Coronary artery (tissue), 2 donors: ENCODE measurements around the gene KCNQ5.

ENCODE experiments used
- DNase-seq: peaks from one replicate; pipeline ENCODE4 v3.0.0-alpha.2; 2017; ENCODE audit warnings: low spot score
- H3K27ac ChIP-seq, 2 donors: fragments of 200-600 bp; sonication (generic); one replicate each; pipeline ENCODE4 v1.5.1; 2016 to 2019
- H3K4me3 ChIP-seq: fragments of 200-600 bp; sonication (generic); 2 replicates; pipeline ENCODE4 v1.5.1; 2016; ENCODE audit warnings: mild to moderate bottlenecking, moderate library complexity
- CTCF ChIP-seq: fragments of 200-600 bp; sonication (generic); IDR thresholded peaks from one replicate; pipeline ENCODE4 v1.5.1; 2019; ENCODE audit warnings: antibody characterized with exemption

Gene KCNQ5

DNA sequence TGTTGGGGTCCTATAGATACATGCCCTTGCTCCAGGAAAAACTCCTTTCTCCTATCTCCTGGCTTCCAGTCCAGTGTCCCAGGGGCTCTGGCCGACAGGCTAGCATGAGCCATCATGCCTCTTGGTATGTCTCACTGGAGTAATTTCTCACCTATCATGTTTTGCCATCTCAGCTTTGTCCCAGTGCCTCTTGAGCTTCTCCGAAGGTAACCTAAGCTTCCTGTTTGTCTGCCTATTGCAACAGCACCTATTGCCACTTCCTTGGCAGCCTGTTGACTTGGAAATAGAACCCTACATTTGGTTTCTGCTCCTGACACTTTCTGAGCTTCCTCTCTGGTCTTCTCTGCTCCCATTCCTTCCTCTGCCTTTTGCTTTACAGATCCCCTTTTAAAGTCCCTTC lies 197.7 kb downstream of the KCNQ5 start:
- H3K27ac ChIP-seq: no peak overlapping the region
- H3K4me3 ChIP-seq: no peak overlapping the region
- DNase-seq: no peak
- TF ChIP-seq CTCF: no peak

DNA sequence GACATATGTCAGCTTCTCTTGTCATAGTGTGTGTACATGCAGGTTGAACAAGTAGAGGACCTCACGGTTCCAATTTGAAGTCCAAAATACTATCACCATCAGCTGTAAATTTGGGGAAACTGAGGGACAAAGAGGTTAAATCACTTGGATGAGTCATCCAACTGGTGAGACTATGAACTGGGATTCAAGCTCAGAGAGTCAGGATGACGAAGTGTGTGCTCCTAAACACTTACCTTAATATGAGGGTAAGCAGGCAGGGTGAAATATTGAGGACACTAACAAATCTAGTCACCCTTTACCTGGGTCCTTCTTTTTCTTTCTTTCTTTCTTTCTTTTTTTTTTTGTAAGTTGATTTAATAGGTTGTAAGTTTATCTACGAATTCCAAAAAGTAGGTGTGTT lies 198.3 kb downstream of the KCNQ5 start:
- TF ChIP-seq CTCF: no peak
- DNase-seq: no peak
- no peak overlapping the region for H3K27ac ChIP-seq
- H3K4me3 ChIP-seq: no peak overlapping the region

DNA sequence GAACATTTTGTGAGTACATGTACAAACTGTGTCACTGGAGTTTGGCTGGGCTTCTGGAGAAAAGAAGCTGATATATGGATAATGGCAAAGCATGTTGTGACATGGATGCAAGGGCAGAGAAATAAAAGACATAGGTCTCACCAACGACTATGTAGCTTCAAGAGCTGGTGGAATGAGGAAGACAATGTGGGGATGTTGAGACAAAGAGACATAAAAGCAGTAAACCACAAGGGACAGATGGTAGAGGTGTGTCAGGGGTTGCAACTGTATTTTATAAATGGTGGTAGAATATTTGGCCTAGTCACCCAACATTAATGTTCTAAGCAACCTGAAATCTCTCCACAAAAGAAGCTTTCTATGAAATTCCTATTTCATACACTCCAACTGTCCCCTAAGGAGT lies 199.0 kb downstream of the KCNQ5 start:
- no peak overlapping the region for H3K4me3 ChIP-seq
- DNase-seq: no peak
- no peak for TF ChIP-seq CTCF
- no peak overlapping the region for H3K27ac ChIP-seq

DNA sequence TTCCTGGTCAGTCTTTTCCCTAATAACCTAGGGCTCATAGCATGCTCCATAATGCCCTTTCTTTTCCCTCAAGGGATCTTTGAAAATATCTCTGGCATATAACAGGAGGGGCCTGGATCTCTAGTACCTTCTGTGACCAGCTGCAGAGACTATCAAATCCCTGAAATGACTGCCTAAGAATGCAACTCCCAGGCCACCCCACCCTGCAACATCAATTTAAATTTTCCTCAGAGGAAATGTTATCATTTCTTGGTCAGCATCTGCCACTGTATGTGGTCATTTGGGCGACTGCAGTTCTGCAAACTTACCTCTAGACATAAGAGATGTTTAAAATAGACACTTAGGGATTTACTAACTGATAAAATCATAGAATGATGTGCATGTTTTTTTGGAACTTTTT lies 200.2 kb downstream of the KCNQ5 start:
- no peak overlapping the region for H3K4me3 ChIP-seq
- no peak for TF ChIP-seq CTCF
- no peak for DNase-seq
- H3K27ac ChIP-seq: no peak overlapping the region

- Histone ChIP-seq H3K4me3 (no peak overlapping the region), H3K27ac (no peak overlapping the region)
- no peak for TF ChIP-seq CTCF
- no peak for DNase-seq
These were observed 200.8 kb downstream of the KCNQ5 start for GRCh38 chr6:72822691-72823090.

DNA sequence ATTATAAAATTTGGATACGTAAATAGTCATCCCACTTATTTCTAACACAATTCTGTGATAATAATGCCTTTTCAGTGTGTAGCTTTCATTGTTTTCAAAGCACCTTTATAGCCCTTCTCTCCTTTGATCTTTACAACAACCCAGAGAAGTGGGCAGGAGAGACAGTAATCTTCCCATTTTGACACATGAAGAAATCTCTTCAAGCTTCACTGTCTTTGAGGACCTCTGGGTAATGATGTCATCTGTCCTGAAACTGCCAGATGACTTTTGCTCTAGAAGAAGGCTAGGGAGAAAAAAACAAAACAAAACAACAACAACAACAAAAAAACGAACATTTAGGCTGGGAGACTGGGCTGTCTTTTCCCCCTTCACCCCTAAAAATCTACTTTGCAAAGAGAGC lies 203.0 kb downstream of the KCNQ5 start:
- no peak for DNase-seq
- H3K4me3 ChIP-seq: no peak overlapping the region
- TF ChIP-seq CTCF: no peak

GRCh38 chr6:72825315-72825911 lies 203.5 kb downstream of the KCNQ5 start:
- H3K27ac ChIP-seq: no peak overlapping the region
- H3K4me3 ChIP-seq: no peak overlapping the region
- TF ChIP-seq CTCF: no peak
- DNase-seq: no peak

More for the DNA sequence above, 203.0 kb downstream of the KCNQ5 start:
- no peak overlapping the region for H3K27ac ChIP-seq
